HG03280 (cell line): ENCODE data around the gene RCAN2.

Experiments used
- ATAC-seq: cut with Tn5 transposase; IDR thresholded peaks from one replicate; pipeline ENCODE4 v1.9.1; 2021; ENCODE audit warnings: mild to moderate bottlenecking, moderate library complexity; ENCODE audit not compliant: unreplicated experiment

Gene RCAN2

GRCh38 chr6:46500382-46500781, 9.1 kb upstream of the RCAN2 start:
- no peak for ATAC-seq

- ATAC-seq = no peak
Observed at GRCh38 chr6:46491628-46492547, 639 bp upstream of the RCAN2 start.

GRCh38 chr6:46490425-46491200, 636 bp downstream of the RCAN2 start:
- no peak for ATAC-seq

- ATAC-seq = no peak
Observed at GRCh38 chr6:46486181-46486580, 5.1 kb downstream of the RCAN2 start.

GRCh38 chr6:46484081-46484820, 7.0 kb downstream of the RCAN2 start:
- no peak for ATAC-seq

GRCh38 chr6:46476301-46476700, 14.9 kb downstream of the RCAN2 start:
- ATAC-seq = no peak

- no peak for ATAC-seq
Observed at GRCh38 chr6:46473881-46474280, 17.4 kb downstream of the RCAN2 start.

- no peak for ATAC-seq
Observed at GRCh38 chr6:46472243-46472642, 19.0 kb downstream of the RCAN2 start.

GRCh38 chr6:46469021-46469420, 22.2 kb downstream of the RCAN2 start:
- no peak for ATAC-seq

GRCh38 chr6:46468403-46469010, 22.7 kb downstream of the RCAN2 start:
- ATAC-seq = no peak

- no peak for ATAC-seq
Observed at GRCh38 chr6:46466570-46466969, 24.7 kb downstream of the RCAN2 start.

- no peak for ATAC-seq
Observed at GRCh38 chr6:46465294-46466165, 25.7 kb downstream of the RCAN2 start.

- ATAC-seq = no peak
Observed at GRCh38 chr6:46456297-46456696, 35.0 kb downstream of the RCAN2 start.

- ATAC-seq = no peak
Observed at GRCh38 chr6:46454691-46455090, 36.6 kb downstream of the RCAN2 start.

GRCh38 chr6:46453741-46454316, 37.4 kb downstream of the RCAN2 start:
- ATAC-seq = no peak

- no peak for ATAC-seq
Observed at GRCh38 chr6:46453216-46453615, 38.0 kb downstream of the RCAN2 start.

GRCh38 chr6:46452312-46452917, 38.8 kb downstream of the RCAN2 start:
- ATAC-seq = no peak

GRCh38 chr6:46451343-46451742, 39.9 kb downstream of the RCAN2 start:
- no peak for ATAC-seq

- ATAC-seq = no peak
Observed at GRCh38 chr6:46444772-46445454, 46.3 kb downstream of the RCAN2 start.
